H9 (cell line): ENCODE measurements around the gene JPH2. TPM values are rescaled to one million over a fixed set of nuclear protein-coding genes. Genes with fewer than 3 reads are reported as not detected.

Experiments used
- DNase-seq: peaks from one replicate; pipeline ENCODE4 v3.0.0-alpha.2; 2017
- H2AFZ ChIP-seq: one replicate; pipeline ENCODE4 v1.6.1; 2013; ENCODE audit warnings: mild to moderate bottlenecking, low read length, control low read depth, moderate library complexity
- H2AK5ac ChIP-seq: 2 replicates; pipeline ENCODE4 v1.6.1; 2013; ENCODE audit warnings: low read length, control low read depth, mixed read lengths; ENCODE audit not compliant: insufficient read length
- H2BK120ac ChIP-seq: one replicate; pipeline ENCODE4 v1.6.1; 2013; ENCODE audit warnings: low read depth, mild to moderate bottlenecking, low read length, control low read depth, inconsistent platforms; ENCODE audit not compliant: poor library complexity, severe bottlenecking
- H2BK12ac ChIP-seq: 2 replicates; pipeline ENCODE4 v1.6.1; 2013; ENCODE audit warnings: low read length, control low read depth, mixed read lengths, low read depth; ENCODE audit not compliant: insufficient read length
- H2BK15ac ChIP-seq: 2 replicates; pipeline ENCODE4 v1.6.1; 2013; ENCODE audit warnings: low read depth, low read length, control low read depth
- H2BK20ac ChIP-seq: one replicate; pipeline ENCODE4 v1.6.1; 2013; ENCODE audit warnings: low read depth, mild to moderate bottlenecking, low read length, control low read depth, inconsistent platforms; ENCODE audit not compliant: poor library complexity, severe bottlenecking
- H2BK5ac ChIP-seq: 2 replicates; pipeline ENCODE4 v1.6.1; 2013; ENCODE audit warnings: low read length, control low read depth, mixed read lengths; ENCODE audit not compliant: insufficient read length
- H3K14ac ChIP-seq: 2 replicates; pipeline ENCODE4 v1.6.1; 2013; ENCODE audit warnings: low read length, control low read depth; ENCODE audit not compliant: insufficient read depth
- H3K18ac ChIP-seq: 2 replicates; pipeline ENCODE4 v1.6.1; 2013; ENCODE audit warnings: low read depth, mild to moderate bottlenecking, mixed read lengths, low read length, control low read depth; ENCODE audit not compliant: insufficient read length
- H3K23ac ChIP-seq: 2 replicates; pipeline ENCODE4 v1.6.1; 2013; ENCODE audit warnings: low read length, control low read depth, mixed read lengths, low read depth; ENCODE audit not compliant: insufficient read length
- H3K23me2 ChIP-seq: 2 replicates; pipeline ENCODE4 v1.6.1; 2013; ENCODE audit warnings: low read depth, mild to moderate bottlenecking, mixed read lengths, low read length, control low read depth; ENCODE audit not compliant: insufficient read length, poor library complexity, severe bottlenecking
- H3K27ac ChIP-seq: 2 replicates; pipeline ENCODE4 v1.5.1; 2013; ENCODE audit warnings: low read length, control low read depth, mixed read lengths, low read depth; ENCODE audit not compliant: insufficient read length
- H3K27me3 ChIP-seq: 2 replicates; pipeline ENCODE4 v1.6.1; 2013; ENCODE audit warnings: low read length, control low read depth, inconsistent platforms; ENCODE audit not compliant: insufficient read depth
- H3K4ac ChIP-seq: 2 replicates; pipeline ENCODE4 v1.6.1; 2013; ENCODE audit warnings: low read depth, mild to moderate bottlenecking, control low read depth, inconsistent platforms, low read length, moderate library complexity
- H3K4me1 ChIP-seq: 2 replicates; pipeline ENCODE4 v1.6.1; 2013; ENCODE audit warnings: low read length, control low read depth, inconsistent platforms; ENCODE audit not compliant: insufficient read depth
- H3K4me2 ChIP-seq: 2 replicates; pipeline ENCODE4 v1.6.1; 2013; ENCODE audit warnings: low read length, control low read depth, mixed read lengths; ENCODE audit not compliant: insufficient read length, insufficient read depth
- H3K56ac ChIP-seq: 2 replicates; pipeline ENCODE4 v1.6.1; 2013; ENCODE audit warnings: low read depth, mild to moderate bottlenecking, mixed read lengths, low read length, control low read depth; ENCODE audit not compliant: insufficient read length
- H3K79me1 ChIP-seq: 2 replicates; pipeline ENCODE4 v1.6.1; 2013; ENCODE audit warnings: low read depth, mild to moderate bottlenecking, moderate library complexity, low read length, control low read depth, inconsistent platforms; ENCODE audit not compliant: insufficient read depth, poor library complexity, severe bottlenecking
- H3K79me2 ChIP-seq: 2 replicates; pipeline ENCODE4 v1.6.1; 2013; ENCODE audit warnings: low read length, control low read depth, inconsistent platforms; ENCODE audit not compliant: insufficient read depth
- H3K9ac ChIP-seq: 2 replicates; pipeline ENCODE4 v1.6.1; 2013; ENCODE audit warnings: low read length, control low read depth, mixed read lengths; ENCODE audit not compliant: insufficient read length; ENCODE audit errors: extremely low read depth
- H3K9me3 ChIP-seq: one replicate; pipeline ENCODE4 v1.6.1; 2013; ENCODE audit warnings: low read depth, low read length, inconsistent platforms; ENCODE audit not compliant: control insufficient read depth
- H3T11ph ChIP-seq: one replicate; pipeline ENCODE4 v1.6.1; 2013; ENCODE audit warnings: mild to moderate bottlenecking, low read length, control low read depth, inconsistent platforms
- H4K20me1 ChIP-seq: one replicate; pipeline ENCODE4 v1.6.1; 2013; ENCODE audit not compliant: control insufficient read depth, insufficient read length, insufficient read depth
- H4K5ac ChIP-seq: 2 replicates; pipeline ENCODE4 v1.6.1; 2013; ENCODE audit warnings: low read depth, mild to moderate bottlenecking, mixed read lengths, low read length, control low read depth; ENCODE audit not compliant: insufficient read length
- H4K8ac ChIP-seq: replicated peaks from 2 replicates; pipeline ENCODE4 v1.6.1; 2013; ENCODE audit warnings: low read length, control low read depth, mixed read lengths, low read depth; ENCODE audit not compliant: insufficient read length
- H4K91ac ChIP-seq: 2 replicates; pipeline ENCODE4 v1.6.1; 2013; ENCODE audit warnings: low read depth, mild to moderate bottlenecking, moderate library complexity, mixed read lengths, low read length, control low read depth; ENCODE audit not compliant: insufficient read length
- H3K27ac Mint-ChIP-seq, 3 experiments: 2 replicates in 2 of 3; 3 replicates in 1 of 3; pipeline ENCODE4 v1.8.0; 2020 to 2021; ENCODE audit warnings: mixed read lengths in 3 of 3, mild to moderate bottlenecking in 1 of 3, moderate library complexity in 1 of 3
- H3K27me3 Mint-ChIP-seq: 2 replicates; pipeline ENCODE4 v1.8.0; 2021; ENCODE audit warnings: low read depth, mild to moderate bottlenecking, moderate library complexity, mixed read lengths
- H3K36me3 Mint-ChIP-seq, 3 experiments: 2 replicates in 2 of 3; 3 replicates in 1 of 3; pipeline ENCODE4 v1.8.0; 2020 to 2021; ENCODE audit warnings: low read depth in 3 of 3, mixed read lengths in 3 of 3; ENCODE audit not compliant: insufficient read depth in 1 of 3
- H3K4me1 Mint-ChIP-seq, 2 experiments: 2 replicates each; pipeline ENCODE4 v1.8.0; 2020; ENCODE audit warnings: mixed read lengths in 2 of 2
- H3K4me3 Mint-ChIP-seq, 2 experiments: 2 replicates in 1 of 2; 3 replicates in 1 of 2; pipeline ENCODE4 v1.8.0; 2020 to 2021; ENCODE audit warnings: mild to moderate bottlenecking in 2 of 2, mixed read lengths in 2 of 2, moderate library complexity in 1 of 2
- H3K9me3 Mint-ChIP-seq, 2 experiments: 2 replicates in 1 of 2; 3 replicates in 1 of 2; pipeline ENCODE4 v1.8.0; 2020; ENCODE audit warnings: mild to moderate bottlenecking in 2 of 2, mixed read lengths in 2 of 2, moderate library complexity in 1 of 2
- WGBS: extraction: QIAGEN DNeasy Blood & Tissue Kit; methylation state at CpG from one replicate; pipeline ENCODE4 v1.1.7; 2013; ENCODE audit warnings: missing lambda C conversion rate, low lambda C conversion rate, mixed read lengths; ENCODE audit not compliant: insufficient read length; ENCODE audit errors: extremely low coverage; 5-methylcytosine and 5-hydroxymethylcytosine counted together
- total RNA-seq: library from RNA; stranded (reverse); gene quantifications from 2 replicates; pipeline ENCODE4 v1.2.1, GENCODE V29; 2021
- TF ChIP-seq, protein P1 (sequence below): fragments of 200-600 bp; sonication (generic); conservative IDR thresholded peaks from 3 replicates; pipeline ENCODE4 v1.8.0; 2021; ENCODE audit warnings: antibody characterized with exemption, mild to moderate bottlenecking

JPH2 gene
- total RNA-seq, 1 experiment from 2014 or later, result 0.31 TPM

- H4K20me1 ChIP-seq, result no peaks in the 10 kb centered on the region
- no CpG with 5 or more reads among the region's 5 CpGs for WGBS
Observed at GRCh38 chr20:44157061-44157460, 29.9 kb downstream of the JPH2 start.

More at GRCh38 chr20:44157061-44157460, 29.9 kb downstream of the JPH2 start:
- Mint-ChIP-seq H3K9me3 (no peaks in the 10 kb centered on the region; a peak in 1 of 5 replicates), H3K27ac (no peak overlapping the region), H3K36me3 (no peaks in the 10 kb centered on the region), H3K4me3 (no peak overlapping the region), H3K27me3 (peaks cover 3% of the 10 kb centered on the region), H3K4me1 (peaks cover 0 to 4% of the 10 kb centered on the region in 2 experiments; a peak in 1 of 4 replicates)
- Histone ChIP-seq H4K8ac (no peak overlapping the region), H2BK20ac (no peak overlapping the region), H4K5ac (no peak overlapping the region), H3K9ac (no peak overlapping the region), H3K4me1 (no peaks in the 10 kb centered on the region), H2AK5ac (no peak overlapping the region), H3K14ac (no peak overlapping the region), H3K23ac (no peak overlapping the region), H3K23me2 (no peaks in the 10 kb centered on the region), H4K91ac (no peak overlapping the region), H3K4ac (no peak overlapping the region), H3K56ac (no peak overlapping the region), H3K9me3 (no peaks in the 10 kb centered on the region), H2BK12ac (no peak overlapping the region), H3K18ac (no peak overlapping the region), H2AFZ (no peak overlapping the region), H2BK5ac (no peak overlapping the region), H2BK15ac (no peak overlapping the region), H3K4me2 (no peak overlapping the region), H3K79me2 (no peaks in the 10 kb centered on the region), H2BK120ac (no peak overlapping the region), H3K79me1 (no peaks in the 10 kb centered on the region), H3K27me3 (no peaks in the 10 kb centered on the region), H3K27ac (no peak overlapping the region), H3T11ph (no peak overlapping the region)
- no peak for DNase-seq
- TF ChIP-seq, protein P1, sequence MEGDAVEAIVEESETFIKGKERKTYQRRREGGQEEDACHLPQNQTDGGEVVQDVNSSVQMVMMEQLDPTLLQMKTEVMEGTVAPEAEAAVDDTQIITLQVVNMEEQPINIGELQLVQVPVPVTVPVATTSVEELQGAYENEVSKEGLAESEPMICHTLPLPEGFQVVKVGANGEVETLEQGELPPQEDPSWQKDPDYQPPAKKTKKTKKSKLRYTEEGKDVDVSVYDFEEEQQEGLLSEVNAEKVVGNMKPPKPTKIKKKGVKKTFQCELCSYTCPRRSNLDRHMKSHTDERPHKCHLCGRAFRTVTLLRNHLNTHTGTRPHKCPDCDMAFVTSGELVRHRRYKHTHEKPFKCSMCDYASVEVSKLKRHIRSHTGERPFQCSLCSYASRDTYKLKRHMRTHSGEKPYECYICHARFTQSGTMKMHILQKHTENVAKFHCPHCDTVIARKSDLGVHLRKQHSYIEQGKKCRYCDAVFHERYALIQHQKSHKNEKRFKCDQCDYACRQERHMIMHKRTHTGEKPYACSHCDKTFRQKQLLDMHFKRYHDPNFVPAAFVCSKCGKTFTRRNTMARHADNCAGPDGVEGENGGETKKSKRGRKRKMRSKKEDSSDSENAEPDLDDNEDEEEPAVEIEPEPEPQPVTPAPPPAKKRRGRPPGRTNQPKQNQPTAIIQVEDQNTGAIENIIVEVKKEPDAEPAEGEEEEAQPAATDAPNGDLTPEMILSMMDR, result no peak
